ENCODE measurements around the gene LCOR. TPM values are rescaled to one million over a fixed set of nuclear protein-coding genes. Genes with fewer than 3 reads are reported as not detected.

Gene LCOR
- total RNA-seq, 1 donor from 2014 or later, result 31.3 TPM

DNA sequence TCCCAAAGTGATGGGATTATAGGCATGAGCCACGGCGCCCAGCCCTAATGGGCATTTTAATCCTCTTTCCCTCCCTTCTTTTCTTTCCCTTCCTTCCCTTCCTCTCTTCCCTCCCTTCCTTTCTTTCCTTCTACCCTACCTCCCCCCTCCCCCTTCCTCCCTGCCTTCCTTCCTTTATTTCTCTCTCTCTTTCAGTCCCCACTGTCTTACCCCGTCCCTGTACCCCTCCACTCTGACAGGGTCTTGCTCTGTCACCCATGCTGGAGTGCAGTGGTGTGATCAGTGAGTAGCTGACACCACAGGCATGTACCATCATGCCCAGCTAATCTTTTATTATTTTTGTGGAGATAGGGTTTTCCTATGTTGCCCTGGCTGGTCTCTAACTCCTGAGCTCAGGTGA, 24.2 kb downstream of the LCOR start:
- H3K27me3 ChIP-seq (ENCODE audit: control insufficient read depth in 3 of 3, insufficient read depth in 3 of 3, low read length in 3 of 3), result no peaks in the 10 kb centered on the region
- H3K9me3 ChIP-seq (ENCODE audit: control insufficient read depth in 3 of 3, low read length in 3 of 3), result no peaks in the 10 kb centered on the region
- H3K27ac ChIP-seq (ENCODE audit: low read depth, low read length), result no peak overlapping the region
- H3K9ac ChIP-seq (ENCODE audit: low read depth in 1 of 3, low read length in 3 of 3), result no peak overlapping the region
- peaks cover 24 to 39% (median 26%) of the 10 kb centered on the region in 3 donors for H3K4me1 ChIP-seq (ENCODE audit: control insufficient read depth in 3 of 3, insufficient read depth in 3 of 3, low read length in 3 of 3)
- no peak overlapping the region for H3K4me3 ChIP-seq (ENCODE audit: low read length in 3 of 3)
- no peaks in the 10 kb centered on the region for H3K36me3 ChIP-seq (ENCODE audit: control insufficient read depth in 3 of 3, insufficient read depth in 3 of 3, low read length in 3 of 3)

DNA sequence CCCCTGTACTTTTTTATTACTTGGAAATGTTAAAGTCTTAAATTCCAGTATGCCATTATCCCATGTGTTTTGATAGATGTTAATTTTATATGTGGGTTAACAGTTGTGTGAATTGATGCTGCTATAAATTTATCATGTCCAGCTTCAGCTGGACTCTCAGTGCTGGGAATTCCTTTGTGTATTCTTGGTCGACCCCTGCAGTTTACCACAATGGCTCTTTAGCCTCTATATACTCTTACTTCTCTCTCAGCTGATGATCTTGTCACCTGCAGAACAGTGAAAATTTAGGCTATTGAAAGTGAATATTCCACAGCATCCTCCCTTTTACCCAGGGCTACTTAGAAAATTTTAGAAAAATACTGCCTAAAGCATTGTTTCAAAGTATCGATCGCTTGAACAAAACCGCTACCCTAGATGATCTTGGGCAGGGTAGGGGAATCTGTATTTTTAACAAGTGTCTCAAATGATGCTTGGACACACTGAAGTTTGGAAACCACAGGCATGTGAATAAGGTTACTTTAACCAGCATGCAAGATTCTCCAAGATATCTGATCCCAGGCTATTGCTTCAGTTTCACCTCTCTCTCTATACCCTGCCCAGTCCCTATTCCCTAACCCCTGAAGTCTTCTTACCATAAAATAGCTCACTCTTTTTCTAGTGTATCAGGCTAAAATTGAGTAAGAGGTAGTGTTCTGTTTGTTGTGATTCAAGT, 25.4 kb downstream of the LCOR start:
- Histone ChIP-seq H3K4me1 (ENCODE audit: control insufficient read depth in 3 of 3, insufficient read depth in 3 of 3, low read length in 3 of 3) (peaks cover 23 to 38% (median 24%) of the 10 kb centered on the region in 3 donors), H3K4me3 (ENCODE audit: low read length in 3 of 3) (no peak overlapping the region), H3K9ac (ENCODE audit: low read depth in 1 of 3, low read length in 3 of 3) (no peak overlapping the region), H3K9me3 (ENCODE audit: control insufficient read depth in 3 of 3, low read length in 3 of 3) (no peaks in the 10 kb centered on the region), H3K27me3 (ENCODE audit: control insufficient read depth in 3 of 3, insufficient read depth in 3 of 3, low read length in 3 of 3) (no peaks in the 10 kb centered on the region), H3K27ac (ENCODE audit: low read depth, low read length) (no peak overlapping the region), H3K36me3 (ENCODE audit: control insufficient read depth in 3 of 3, insufficient read depth in 3 of 3, low read length in 3 of 3) (no peaks in the 10 kb centered on the region)

DNA sequence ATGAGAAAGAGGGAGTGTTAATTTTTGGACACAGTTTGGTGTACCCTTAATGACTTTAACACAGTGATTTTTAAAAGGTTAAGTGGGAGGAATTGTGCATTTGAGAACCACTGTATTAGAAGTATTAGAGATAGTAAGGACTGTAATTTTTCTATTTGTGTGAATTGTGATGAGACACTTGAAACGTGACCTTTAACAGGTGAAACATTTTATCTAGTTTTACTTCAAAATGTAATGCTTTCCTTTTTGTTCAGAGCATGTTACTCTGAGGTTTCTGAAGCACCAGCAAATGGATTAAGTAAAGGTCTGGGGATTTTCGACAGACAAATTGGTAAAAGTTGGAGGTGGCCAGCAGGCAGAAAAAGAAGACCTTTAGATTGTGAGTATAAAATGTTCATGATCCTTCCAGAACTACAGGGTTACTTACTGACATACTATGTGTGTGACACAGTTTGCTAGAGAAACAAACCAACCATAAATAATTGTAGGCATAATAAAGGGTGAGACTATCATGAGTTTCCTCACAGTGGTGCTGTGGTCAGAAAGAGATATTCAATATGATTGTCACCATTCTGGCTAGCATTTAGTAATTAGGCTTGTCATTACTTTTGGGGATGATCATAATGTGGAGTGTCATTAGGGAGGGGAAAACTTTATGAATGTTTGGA, 26.1 kb downstream of the LCOR start:
- Histone ChIP-seq H3K4me1 (ENCODE audit: control insufficient read depth in 3 of 3, insufficient read depth in 3 of 3, low read length in 3 of 3) (peaks cover 23 to 35% (median 24%) of the 10 kb centered on the region in 3 donors), H3K9ac (ENCODE audit: low read depth in 1 of 3, low read length in 3 of 3) (no peak overlapping the region), H3K9me3 (ENCODE audit: control insufficient read depth in 3 of 3, low read length in 3 of 3) (no peaks in the 10 kb centered on the region), H3K27ac (ENCODE audit: low read depth, low read length) (no peak overlapping the region), H3K36me3 (ENCODE audit: control insufficient read depth in 3 of 3, insufficient read depth in 3 of 3, low read length in 3 of 3) (no peaks in the 10 kb centered on the region), H3K4me3 (ENCODE audit: low read length in 3 of 3) (no peak overlapping the region), H3K27me3 (ENCODE audit: control insufficient read depth in 3 of 3, insufficient read depth in 3 of 3, low read length in 3 of 3) (no peaks in the 10 kb centered on the region)

DNA sequence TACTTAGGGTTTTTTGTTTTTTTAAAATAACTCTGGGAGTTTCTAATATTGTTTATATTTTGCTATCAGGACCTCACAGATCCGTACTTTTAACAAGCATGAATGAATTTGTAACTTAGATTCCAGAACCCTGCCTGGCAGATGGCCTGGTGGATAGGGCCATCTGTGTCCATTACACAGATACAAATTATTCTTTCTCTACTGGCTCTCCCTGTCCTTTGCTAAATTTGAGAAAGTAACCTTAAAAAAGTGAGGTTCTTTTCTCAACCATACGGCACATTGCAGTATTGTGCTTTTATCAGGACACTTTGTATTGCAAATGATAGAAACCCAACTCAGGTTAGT, 26.6 kb downstream of the LCOR start:
- Histone ChIP-seq H3K9ac (ENCODE audit: low read depth in 1 of 3, low read length in 3 of 3) (no peak overlapping the region), H3K4me1 (ENCODE audit: control insufficient read depth in 3 of 3, insufficient read depth in 3 of 3, low read length in 3 of 3) (peaks cover 23 to 31% (median 24%) of the 10 kb centered on the region in 3 donors)

DNA sequence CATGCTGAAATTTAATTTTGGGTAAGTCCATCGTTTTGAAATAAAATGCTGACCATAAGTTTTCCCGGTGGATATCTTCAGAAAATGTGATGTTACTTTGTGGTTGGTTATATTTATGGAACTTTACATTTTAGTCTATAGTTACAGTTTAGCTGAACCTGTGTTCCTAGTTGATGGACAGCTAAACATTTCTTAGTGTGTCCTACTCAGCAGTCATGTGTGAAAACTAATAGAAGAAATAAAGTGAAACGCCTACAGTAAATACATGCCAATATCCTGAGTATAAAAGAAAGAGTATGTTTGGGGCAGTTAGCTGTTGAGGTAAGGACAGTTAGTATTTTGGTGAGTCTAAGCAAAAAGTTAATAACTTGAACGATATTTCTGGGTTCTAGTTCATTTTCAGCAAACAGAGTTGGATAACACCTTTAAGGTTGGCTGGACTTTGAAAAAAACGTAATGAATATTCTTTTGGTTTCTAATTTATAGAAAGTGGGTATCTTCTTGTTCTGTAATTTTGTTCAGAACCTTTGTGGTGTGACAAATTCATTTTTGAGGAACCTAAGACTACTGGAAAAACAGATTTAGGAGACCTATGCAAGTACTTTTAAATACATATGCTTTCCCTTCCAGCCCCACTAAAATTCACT, 28.7 kb downstream of the LCOR start:
- no peak overlapping the region for H3K27ac ChIP-seq (ENCODE audit: low read depth, low read length)
- no peaks in the 10 kb centered on the region for H3K36me3 ChIP-seq (ENCODE audit: control insufficient read depth in 3 of 3, insufficient read depth in 3 of 3, low read length in 3 of 3)
- no peaks in the 10 kb centered on the region for H3K27me3 ChIP-seq (ENCODE audit: control insufficient read depth in 3 of 3, insufficient read depth in 3 of 3, low read length in 3 of 3)
- H3K9ac ChIP-seq (ENCODE audit: low read depth in 1 of 3, low read length in 3 of 3), result no peak overlapping the region
- no peaks in the 10 kb centered on the region for H3K9me3 ChIP-seq (ENCODE audit: control insufficient read depth in 3 of 3, low read length in 3 of 3)
- no peak overlapping the region for H3K4me3 ChIP-seq (ENCODE audit: low read length in 3 of 3)
- H3K4me1 ChIP-seq (ENCODE audit: control insufficient read depth in 3 of 3, insufficient read depth in 3 of 3, low read length in 3 of 3), result peaks cover 29 to 38% (median 30%) of the 10 kb centered on the region in 3 donors

More for the DNA sequence above, 26.6 kb downstream of the LCOR start:
- Histone ChIP-seq H3K36me3 (ENCODE audit: control insufficient read depth in 3 of 3, insufficient read depth in 3 of 3, low read length in 3 of 3) (no peaks in the 10 kb centered on the region), H3K27ac (ENCODE audit: low read depth, low read length) (no peak overlapping the region), H3K4me3 (ENCODE audit: low read length in 3 of 3) (no peak overlapping the region), H3K27me3 (ENCODE audit: control insufficient read depth in 3 of 3, insufficient read depth in 3 of 3, low read length in 3 of 3) (no peaks in the 10 kb centered on the region), H3K9me3 (ENCODE audit: control insufficient read depth in 3 of 3, low read length in 3 of 3) (no peaks in the 10 kb centered on the region)

DNA sequence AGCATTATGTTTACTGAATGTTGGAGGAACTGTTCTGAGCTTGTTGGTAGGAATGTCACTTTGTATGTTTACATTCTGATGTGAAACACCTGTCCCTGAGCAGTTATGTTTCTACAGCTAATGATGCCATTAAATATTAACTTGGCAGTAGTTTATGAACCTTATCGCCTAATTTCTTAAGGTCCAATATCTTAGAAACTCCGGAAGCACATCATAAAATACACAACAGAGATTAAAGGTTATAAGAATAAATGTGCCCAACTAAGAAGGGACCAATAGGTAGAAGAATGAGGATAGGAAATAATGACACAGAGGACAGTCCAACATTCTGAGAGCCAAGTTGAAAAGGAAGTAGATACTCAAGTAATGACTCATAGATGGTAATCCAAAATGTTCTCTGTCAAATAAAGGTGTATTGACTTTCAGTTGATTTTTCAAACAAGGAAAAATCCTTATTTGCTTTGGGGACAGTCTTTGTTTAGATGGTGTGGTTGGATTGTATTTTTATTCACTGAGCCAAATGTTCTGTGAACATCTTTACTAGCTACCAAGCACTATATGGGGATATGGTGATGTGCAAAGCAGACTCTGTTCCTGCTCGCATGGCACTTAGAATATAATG, 31.9 kb downstream of the LCOR start:
- no peak overlapping the region for H3K9ac ChIP-seq (ENCODE audit: low read depth in 1 of 3, low read length in 3 of 3)
- H3K27me3 ChIP-seq (ENCODE audit: control insufficient read depth in 3 of 3, insufficient read depth in 3 of 3, low read length in 3 of 3), result no peaks in the 10 kb centered on the region
- H3K27ac ChIP-seq (ENCODE audit: low read depth, low read length), result no peak overlapping the region

DNA sequence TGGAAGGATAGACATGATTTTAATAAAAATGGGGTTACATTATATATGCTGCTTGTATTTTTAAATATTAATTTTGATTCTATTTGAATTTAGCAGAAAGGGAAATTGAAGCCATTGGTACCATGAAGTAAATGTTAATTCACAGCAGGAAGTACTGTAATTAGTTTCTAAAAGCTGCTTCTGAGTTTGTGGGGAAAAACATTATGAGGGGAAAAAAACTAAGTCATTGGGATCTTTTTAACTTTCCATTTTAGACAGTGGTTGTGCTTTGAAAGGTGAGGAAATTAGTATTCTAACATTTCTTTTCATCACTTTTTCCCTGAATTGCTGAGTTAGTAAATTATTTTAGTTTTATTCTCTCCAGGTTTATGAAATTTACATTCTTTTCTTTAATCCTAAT, 41.0 kb downstream of the LCOR start:
- Histone ChIP-seq H3K9ac (ENCODE audit: low read depth in 1 of 3, low read length in 3 of 3) (no peak overlapping the region), H3K4me3 (ENCODE audit: low read length in 3 of 3) (no peak overlapping the region), H3K27me3 (ENCODE audit: control insufficient read depth in 3 of 3, insufficient read depth in 3 of 3, low read length in 3 of 3) (no peaks in the 10 kb centered on the region), H3K9me3 (ENCODE audit: control insufficient read depth in 3 of 3, low read length in 3 of 3) (no peaks in the 10 kb centered on the region), H3K27ac (ENCODE audit: low read depth, low read length) (no peak overlapping the region), H3K36me3 (ENCODE audit: control insufficient read depth in 3 of 3, insufficient read depth in 3 of 3, low read length in 3 of 3) (no peaks in the 10 kb centered on the region), H3K4me1 (ENCODE audit: control insufficient read depth in 3 of 3, insufficient read depth in 3 of 3, low read length in 3 of 3) (peaks cover 0 to 2% (median 2%) of the 10 kb centered on the region in 3 donors)

More for the DNA sequence above, 31.9 kb downstream of the LCOR start:
- Histone ChIP-seq H3K9me3 (ENCODE audit: control insufficient read depth in 3 of 3, low read length in 3 of 3) (no peaks in the 10 kb centered on the region), H3K4me1 (ENCODE audit: control insufficient read depth in 3 of 3, insufficient read depth in 3 of 3, low read length in 3 of 3) (peaks cover 7 to 24% (median 16%) of the 10 kb centered on the region in 3 donors), H3K4me3 (ENCODE audit: low read length in 3 of 3) (no peak overlapping the region), H3K36me3 (ENCODE audit: control insufficient read depth in 3 of 3, insufficient read depth in 3 of 3, low read length in 3 of 3) (no peaks in the 10 kb centered on the region)

DNA sequence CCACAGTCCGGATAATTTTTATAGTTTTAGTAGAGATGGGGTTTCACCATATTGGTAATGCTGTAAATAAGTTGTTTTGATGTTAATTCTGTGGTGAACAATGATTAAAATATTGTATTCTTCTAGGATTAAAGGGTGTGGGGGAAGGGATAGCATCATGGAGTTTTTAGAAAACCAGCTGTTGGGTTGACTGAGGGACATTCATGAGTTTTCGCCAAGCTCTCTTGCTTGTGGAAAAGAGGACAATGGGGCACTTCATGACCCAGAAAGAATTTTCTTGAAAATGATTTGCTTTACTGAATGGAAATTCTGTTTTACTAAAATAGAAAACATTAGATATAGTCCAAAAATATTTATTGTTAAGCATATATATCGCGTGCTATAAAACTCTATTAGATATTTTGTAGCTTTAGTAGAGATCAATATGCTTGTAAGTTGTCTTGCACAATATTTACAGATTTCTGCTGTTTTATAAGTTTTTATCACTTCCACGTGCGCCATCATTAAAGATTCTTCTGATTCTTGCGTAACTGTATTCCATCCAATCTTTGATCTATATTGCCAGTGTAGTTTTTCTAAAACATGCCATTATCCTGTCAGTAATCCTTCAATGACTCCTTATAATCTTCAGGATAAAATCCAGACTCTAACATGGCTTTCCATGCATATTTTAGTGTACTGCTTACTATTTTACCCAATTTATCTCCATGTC, 41.8 kb downstream of the LCOR start:
- no peaks in the 10 kb centered on the region for H3K9me3 ChIP-seq (ENCODE audit: control insufficient read depth in 3 of 3, low read length in 3 of 3)
- H3K4me1 ChIP-seq (ENCODE audit: control insufficient read depth in 3 of 3, insufficient read depth in 3 of 3, low read length in 3 of 3), result peaks cover 0 to 2% (median 2%) of the 10 kb centered on the region in 3 donors
- no peak overlapping the region for H3K9ac ChIP-seq (ENCODE audit: low read depth in 1 of 3, low read length in 3 of 3)
- no peaks in the 10 kb centered on the region for H3K36me3 ChIP-seq (ENCODE audit: control insufficient read depth in 3 of 3, insufficient read depth in 3 of 3, low read length in 3 of 3)
- no peaks in the 10 kb centered on the region for H3K27me3 ChIP-seq (ENCODE audit: control insufficient read depth in 3 of 3, insufficient read depth in 3 of 3, low read length in 3 of 3)
- H3K4me3 ChIP-seq (ENCODE audit: low read length in 3 of 3), result no peak overlapping the region
- no peak overlapping the region for H3K27ac ChIP-seq (ENCODE audit: low read depth, low read length)

DNA sequence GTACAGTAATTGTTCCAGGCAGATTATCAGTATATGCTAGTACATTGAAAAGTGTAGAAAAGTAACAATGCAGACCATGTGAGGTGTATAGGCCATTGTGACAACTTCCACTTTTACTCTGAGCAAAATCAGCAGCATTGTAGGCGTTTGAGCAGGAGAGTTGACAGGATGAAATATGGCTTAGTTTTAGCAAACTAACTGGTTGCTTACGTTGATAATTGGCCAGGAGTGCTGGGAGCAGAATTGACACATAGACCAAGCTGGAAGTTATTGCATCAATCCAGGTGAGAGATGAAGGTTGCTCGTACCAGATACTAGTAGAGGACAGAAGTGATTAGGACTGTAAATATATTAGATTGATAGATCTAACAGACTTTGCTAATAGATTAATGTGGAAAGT, 46.0 kb downstream of the LCOR start:
- Histone ChIP-seq H3K4me1 (ENCODE audit: control insufficient read depth in 3 of 3, insufficient read depth in 3 of 3, low read length in 3 of 3) (peaks cover 3 to 7% (median 6%) of the 10 kb centered on the region in 3 donors), H3K36me3 (ENCODE audit: control insufficient read depth in 3 of 3, insufficient read depth in 3 of 3, low read length in 3 of 3) (no peaks in the 10 kb centered on the region), H3K4me3 (ENCODE audit: low read length in 3 of 3) (no peak overlapping the region), H3K27me3 (ENCODE audit: control insufficient read depth in 3 of 3, insufficient read depth in 3 of 3, low read length in 3 of 3) (no peaks in the 10 kb centered on the region), H3K9ac (ENCODE audit: low read depth in 1 of 3, low read length in 3 of 3) (no peak overlapping the region), H3K27ac (ENCODE audit: low read depth, low read length) (no peak overlapping the region), H3K9me3 (ENCODE audit: control insufficient read depth in 3 of 3, low read length in 3 of 3) (no peaks in the 10 kb centered on the region)

Data from skeletal muscle tissue (tissue), 4 donors.